Measurements from ENCODE around the gene SPOCK1. TPM values are rescaled to one million over a fixed set of nuclear protein-coding genes. Genes with fewer than 3 reads are reported as not detected.

SPOCK1 gene
- total RNA-seq, 4 donors from 2014 or later = 46.5 to 52.7 (median 51.4) TPM

DNA sequence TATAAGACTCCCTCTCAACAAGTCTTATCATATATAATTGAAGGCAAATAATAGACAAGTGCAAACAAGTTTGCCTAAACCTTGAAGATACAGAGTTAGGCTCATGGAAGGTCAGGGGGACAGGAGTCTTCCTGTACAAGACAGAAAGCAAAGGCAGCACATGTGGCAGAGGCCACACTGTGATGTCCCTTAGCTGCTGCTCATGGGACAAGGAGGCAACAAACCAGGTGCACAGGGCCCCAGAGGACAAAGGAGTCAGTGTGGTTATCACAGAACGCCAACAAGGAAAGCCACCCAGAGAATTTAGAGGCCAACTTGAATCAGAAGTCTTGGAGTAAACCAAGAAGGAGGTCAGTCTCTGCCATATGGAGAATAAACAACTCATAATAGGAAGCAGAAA is 444.8 kb downstream of the SPOCK1 start:
- peaks cover 5% of the 10 kb centered on the region for H3K27me3 ChIP-seq
- WGBS, 2 donors (ENCODE audit: low coverage in 1 of 2) = 67 to 88% methylated on average over 1 of the region's 1 CpG
- TF ChIP-seq EP300 (IDR thresholded peaks at IDR 0.05) (no peak), POLR2A (IDR thresholded peaks at IDR 0.05) (no peak), POLR2AphosphoS5 (IDR thresholded peaks at IDR 0.05) (no peak)
- TF ChIP-seq, protein P1, sequence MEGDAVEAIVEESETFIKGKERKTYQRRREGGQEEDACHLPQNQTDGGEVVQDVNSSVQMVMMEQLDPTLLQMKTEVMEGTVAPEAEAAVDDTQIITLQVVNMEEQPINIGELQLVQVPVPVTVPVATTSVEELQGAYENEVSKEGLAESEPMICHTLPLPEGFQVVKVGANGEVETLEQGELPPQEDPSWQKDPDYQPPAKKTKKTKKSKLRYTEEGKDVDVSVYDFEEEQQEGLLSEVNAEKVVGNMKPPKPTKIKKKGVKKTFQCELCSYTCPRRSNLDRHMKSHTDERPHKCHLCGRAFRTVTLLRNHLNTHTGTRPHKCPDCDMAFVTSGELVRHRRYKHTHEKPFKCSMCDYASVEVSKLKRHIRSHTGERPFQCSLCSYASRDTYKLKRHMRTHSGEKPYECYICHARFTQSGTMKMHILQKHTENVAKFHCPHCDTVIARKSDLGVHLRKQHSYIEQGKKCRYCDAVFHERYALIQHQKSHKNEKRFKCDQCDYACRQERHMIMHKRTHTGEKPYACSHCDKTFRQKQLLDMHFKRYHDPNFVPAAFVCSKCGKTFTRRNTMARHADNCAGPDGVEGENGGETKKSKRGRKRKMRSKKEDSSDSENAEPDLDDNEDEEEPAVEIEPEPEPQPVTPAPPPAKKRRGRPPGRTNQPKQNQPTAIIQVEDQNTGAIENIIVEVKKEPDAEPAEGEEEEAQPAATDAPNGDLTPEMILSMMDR (IDR thresholded peaks at IDR 0.05) = no peak
- H3K4me3 ChIP-seq = no peak overlapping the region
- no peak overlapping the region for H3K27ac ChIP-seq
- H3K36me3 ChIP-seq = no peaks in the 10 kb centered on the region
- no peaks in the 10 kb centered on the region for H3K4me1 ChIP-seq
- no peaks in the 10 kb centered on the region for H3K9me3 ChIP-seq
- no peak for ATAC-seq

DNA sequence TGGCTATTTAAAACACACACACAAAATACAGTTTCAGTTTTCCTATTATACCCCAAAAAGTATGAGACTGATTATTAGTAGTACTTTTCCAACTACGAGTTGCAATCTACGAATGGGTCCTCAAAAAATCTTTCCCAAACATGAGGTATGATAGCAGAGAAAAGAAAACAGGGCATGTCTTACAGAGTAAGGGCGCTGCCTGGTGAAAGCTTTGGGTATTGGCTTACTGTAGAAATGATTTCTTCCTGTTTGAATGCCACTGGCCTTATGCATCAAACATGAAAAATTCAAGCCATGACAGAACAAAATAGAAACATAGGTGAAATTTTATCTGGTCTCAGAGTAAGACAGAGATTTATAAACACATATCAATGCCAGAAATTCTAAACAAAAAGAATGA is 448.0 kb downstream of the SPOCK1 start:
- TF ChIP-seq EP300 (IDR thresholded peaks at IDR 0.05) (no peak), POLR2A (IDR thresholded peaks at IDR 0.05) (no peak), POLR2AphosphoS5 (IDR thresholded peaks at IDR 0.05) (no peak)
- TF ChIP-seq, protein P1 (IDR thresholded peaks at IDR 0.05) = no peak
- Histone ChIP-seq H3K4me1 (no peaks in the 10 kb centered on the region), H3K27ac (no peak overlapping the region), H3K36me3 (no peaks in the 10 kb centered on the region), H3K4me3 (no peak overlapping the region), H3K27me3 (peaks cover 5% of the 10 kb centered on the region), H3K9me3 (no peaks in the 10 kb centered on the region)
- 85% methylated on average over 3 of the region's 3 CpGs; no CpG with 5 or more reads in 1 of the 2 donors for whole genome bisulfite sequencing, 2 donors (ENCODE audit: low coverage in 1 of 2)
- ATAC-seq = no peak

DNA sequence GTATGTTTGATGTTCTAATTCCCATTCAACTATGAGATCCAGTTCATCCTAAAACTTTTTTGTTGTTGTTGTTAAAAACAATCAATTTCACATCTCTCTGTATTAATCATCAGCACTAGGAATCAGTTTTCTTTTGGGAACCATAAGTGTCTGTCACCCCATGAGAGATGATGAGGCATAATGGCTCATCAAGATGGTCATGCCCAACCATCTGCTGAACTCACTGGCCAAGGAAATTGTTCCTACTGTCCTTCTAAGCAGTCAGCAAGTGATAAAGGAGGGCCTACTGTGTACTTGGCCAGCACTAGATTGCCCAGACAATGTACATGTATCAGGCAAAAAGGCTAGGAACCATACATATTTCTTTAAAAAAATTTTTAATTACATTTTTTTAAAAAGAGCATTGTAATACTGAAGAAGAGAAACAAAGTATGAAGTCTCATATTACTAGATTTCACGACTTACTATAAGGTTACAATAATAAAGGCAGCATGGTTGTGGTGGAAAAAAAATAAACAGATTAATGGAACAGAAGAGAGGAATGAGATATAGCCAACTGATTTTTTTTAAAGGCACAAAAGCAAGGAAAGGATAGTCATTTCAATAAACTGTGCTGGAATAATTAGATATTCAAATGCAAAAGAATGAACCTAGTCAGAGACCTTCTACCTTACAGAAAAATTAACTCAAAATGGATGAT is 458.3 kb downstream of the SPOCK1 start:
- no peak for TF ChIP-seq POLR2A (IDR thresholded peaks at IDR 0.05)
- TF ChIP-seq POLR2AphosphoS5 (IDR thresholded peaks at IDR 0.05) = no peak
- TF ChIP-seq EP300 (IDR thresholded peaks at IDR 0.05) = no peak
- TF ChIP-seq, protein P1 (IDR thresholded peaks at IDR 0.05) = no peak
- Histone ChIP-seq H3K4me3 (no peak overlapping the region), H3K36me3 (no peaks in the 10 kb centered on the region), H3K27ac (no peak overlapping the region), H3K27me3 (peaks cover 11% of the 10 kb centered on the region), H3K4me1 (no peaks in the 10 kb centered on the region), H3K9me3 (peaks cover 0 to 22% (median 0%) of the 10 kb centered on the region in 3 donors)
- 50 to 58% methylated on average over 1 of the region's 1 CpG for WGBS, 2 donors (ENCODE audit: low coverage in 1 of 2)
- no peak for ATAC-seq

DNA sequence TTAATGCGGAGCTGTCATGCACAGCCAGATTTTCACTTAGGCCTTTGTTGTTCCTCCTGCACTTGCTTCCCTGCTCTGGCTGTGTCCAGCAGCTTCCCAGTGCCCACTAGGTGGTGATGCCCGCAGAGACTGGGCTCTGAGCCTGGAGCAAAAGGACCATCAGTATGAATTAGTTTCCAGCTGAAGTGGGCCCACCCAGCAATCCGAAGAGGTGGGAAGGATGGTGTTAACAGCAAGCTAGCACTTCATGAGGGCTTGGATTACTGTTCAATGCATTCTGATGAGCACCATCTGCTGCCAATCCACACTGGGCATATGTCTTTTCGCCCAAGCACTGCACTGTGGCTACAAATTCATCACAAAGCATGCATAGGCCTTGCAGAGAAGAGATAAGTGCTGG is 459.1 kb downstream of the SPOCK1 start:
- Histone ChIP-seq H3K27me3 (peaks cover 11% of the 10 kb centered on the region), H3K36me3 (no peaks in the 10 kb centered on the region), H3K27ac (no peak overlapping the region), H3K9me3 (peaks cover 0 to 22% (median 0%) of the 10 kb centered on the region in 3 donors), H3K4me3 (no peak overlapping the region), H3K4me1 (no peaks in the 10 kb centered on the region)
- no peak for ATAC-seq
- WGBS, 2 donors (ENCODE audit: low coverage in 1 of 2) = 53 to 67% methylated on average over 1 to 2 of the region's 4 CpGs
- TF ChIP-seq EP300 (IDR thresholded peaks at IDR 0.05) (no peak), POLR2AphosphoS5 (IDR thresholded peaks at IDR 0.05) (no peak), POLR2A (IDR thresholded peaks at IDR 0.05) (no peak)
- TF ChIP-seq, protein P1 (IDR thresholded peaks at IDR 0.05) = no peak

DNA sequence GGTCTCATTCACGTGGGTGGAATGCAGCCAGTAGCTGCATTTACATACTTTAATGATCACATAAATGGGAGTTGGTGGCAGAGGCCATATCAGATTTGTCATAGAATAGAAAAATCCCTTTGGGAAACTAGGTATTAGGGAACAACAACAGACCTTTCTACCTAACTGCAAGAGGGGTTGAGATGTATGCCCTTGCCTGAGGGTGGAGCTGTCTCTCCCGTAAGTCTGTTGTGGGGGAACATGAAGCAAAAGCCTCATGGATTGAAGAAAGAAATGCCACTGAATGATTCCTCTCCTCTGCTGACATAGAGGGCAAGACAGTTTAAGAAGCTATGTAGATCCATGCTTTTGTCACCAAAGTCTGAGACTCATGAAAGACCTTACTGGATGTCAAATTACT is 461.3 kb downstream of the SPOCK1 start:
- no peak overlapping the region for H3K27ac ChIP-seq
- no peak for ATAC-seq
- H3K27me3 ChIP-seq = peaks cover 14% of the 10 kb centered on the region
- H3K4me1 ChIP-seq = no peaks in the 10 kb centered on the region
- TF ChIP-seq POLR2A (IDR thresholded peaks at IDR 0.05) (no peak), EP300 (IDR thresholded peaks at IDR 0.05) (no peak), POLR2AphosphoS5 (IDR thresholded peaks at IDR 0.05) (no peak)
- TF ChIP-seq, protein P1 (IDR thresholded peaks at IDR 0.05) = no peak
- H3K36me3 ChIP-seq = no peaks in the 10 kb centered on the region
- WGBS, 2 donors (ENCODE audit: low coverage in 1 of 2) = 30 to 50% methylated on average over 1 of the region's 2 CpGs
- peaks cover 0 to 14% (median 0%) of the 10 kb centered on the region in 3 donors for H3K9me3 ChIP-seq
- H3K4me3 ChIP-seq = no peak overlapping the region
